ENCODE data around the gene TMEM178B.

DNA sequence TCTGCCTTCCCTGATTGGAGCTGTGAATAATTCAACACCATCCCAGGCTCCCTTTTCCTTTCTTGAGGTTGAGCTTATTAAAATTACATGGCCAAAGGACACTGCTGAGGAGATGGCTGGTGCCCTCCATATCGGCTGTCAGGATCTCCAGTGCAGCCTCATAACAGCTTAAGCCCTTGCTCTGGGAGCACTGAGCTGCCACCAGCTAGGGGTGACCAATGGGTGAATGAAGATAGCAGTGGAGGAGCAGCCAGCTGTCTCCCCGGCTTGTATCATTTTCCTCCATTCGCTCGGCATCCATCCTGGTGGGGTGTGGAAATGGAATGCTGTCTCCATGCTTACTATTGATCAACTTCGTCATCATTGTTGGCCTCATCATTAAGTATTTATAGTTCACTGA lies 154.6 kb downstream of the TMEM178B start:
- TF ChIP-seq, protein P1, sequence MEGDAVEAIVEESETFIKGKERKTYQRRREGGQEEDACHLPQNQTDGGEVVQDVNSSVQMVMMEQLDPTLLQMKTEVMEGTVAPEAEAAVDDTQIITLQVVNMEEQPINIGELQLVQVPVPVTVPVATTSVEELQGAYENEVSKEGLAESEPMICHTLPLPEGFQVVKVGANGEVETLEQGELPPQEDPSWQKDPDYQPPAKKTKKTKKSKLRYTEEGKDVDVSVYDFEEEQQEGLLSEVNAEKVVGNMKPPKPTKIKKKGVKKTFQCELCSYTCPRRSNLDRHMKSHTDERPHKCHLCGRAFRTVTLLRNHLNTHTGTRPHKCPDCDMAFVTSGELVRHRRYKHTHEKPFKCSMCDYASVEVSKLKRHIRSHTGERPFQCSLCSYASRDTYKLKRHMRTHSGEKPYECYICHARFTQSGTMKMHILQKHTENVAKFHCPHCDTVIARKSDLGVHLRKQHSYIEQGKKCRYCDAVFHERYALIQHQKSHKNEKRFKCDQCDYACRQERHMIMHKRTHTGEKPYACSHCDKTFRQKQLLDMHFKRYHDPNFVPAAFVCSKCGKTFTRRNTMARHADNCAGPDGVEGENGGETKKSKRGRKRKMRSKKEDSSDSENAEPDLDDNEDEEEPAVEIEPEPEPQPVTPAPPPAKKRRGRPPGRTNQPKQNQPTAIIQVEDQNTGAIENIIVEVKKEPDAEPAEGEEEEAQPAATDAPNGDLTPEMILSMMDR (IDR thresholded peaks at IDR 0.05) = no peak
- no peak for TF ChIP-seq POLR2A (IDR thresholded peaks at IDR 0.05)

Data from lower leg skin (tissue), 3 donors.